Natural killer cell treated with Interleukin-12 subunit alpha and Interleukin-12 subunit beta and Interleukin-15 and Interleukin-18, amount 100 ng/mL, for 72 hours (primary cell): ENCODE data around the gene COL15A1. TPM values are rescaled to one million over a fixed set of nuclear protein-coding genes. Genes with fewer than 3 reads are reported as not detected.
A peak's percentile ranks its signal among the peaks of the same experiment; 100 is the strongest.

Experiments
- ATAC-seq, 2 donors: fragments of 150-1000 bp; cut with Tn5 transposase in 1 of 2; sonication (Bioruptor Pico), chemical (Tn5 transposase) in 1 of 2; 2 replicates each; pipeline ENCODE4 v1.10.0; 2021
- DNase-seq: peaks from one replicate; pipeline ENCODE4 v3.0.0; 2022; ENCODE audit warnings: low spot score
- H3K27ac Mint-ChIP-seq, 2 donors: 1 replicate in 1 of 2; 2 replicates in 1 of 2; pipeline ENCODE4 v1.8.0; 2022; ENCODE audit warnings: mixed read lengths in 2 of 2, mild to moderate bottlenecking in 1 of 2, moderate library complexity in 1 of 2
- H3K27me3 Mint-ChIP-seq, 2 donors: 1 replicate in 1 of 2; 2 replicates in 1 of 2; pipeline ENCODE4 v1.8.0; 2022; ENCODE audit warnings: mixed read lengths in 2 of 2
- H3K36me3 Mint-ChIP-seq: one replicate; pipeline ENCODE4 v1.8.0; 2022; ENCODE audit warnings: mixed read lengths
- H3K4me1 Mint-ChIP-seq, 2 donors: 1 replicate in 1 of 2; 2 replicates in 1 of 2; pipeline ENCODE4 v1.8.0; 2022; ENCODE audit warnings: low read depth in 2 of 2, mixed read lengths in 2 of 2, mild to moderate bottlenecking in 1 of 2
- H3K4me3 Mint-ChIP-seq: one replicate; pipeline ENCODE4 v1.8.0; 2022; ENCODE audit warnings: mixed read lengths
- H3K9me3 Mint-ChIP-seq: 2 replicates; pipeline ENCODE4 v1.8.0; 2022; ENCODE audit warnings: mixed read lengths
- total RNA-seq, 2 donors: library from RNA; stranded (reverse); gene quantifications; one replicate each; pipeline ENCODE4 v1.2.3, GENCODE V29; 2022

Gene COL15A1
- total RNA-seq, 2 donors from 2014 or later, result 0.14 to 0.47 TPM

GRCh38 chr9:98942906-98943681 is 613 bp upstream of the COL15A1 start:
- Mint-ChIP-seq H3K9me3 (no peaks in the 10 kb centered on the region), H3K4me3 (no peak overlapping the region), H3K27ac (no peak overlapping the region), H3K36me3 (no peaks in the 10 kb centered on the region), H3K27me3 (peaks cover 45 to 51% of the 10 kb centered on the region in 2 donors), H3K4me1 (no peaks in the 10 kb centered on the region)
- DNase-seq (no peak), ATAC-seq (no peak)

- Mint-ChIP-seq H3K9me3 (no peaks in the 10 kb centered on the region), H3K36me3 (no peaks in the 10 kb centered on the region), H3K27me3 (peaks cover 40 to 45% of the 10 kb centered on the region in 2 donors), H3K4me1 (no peaks in the 10 kb centered on the region), H3K4me3 (no peak overlapping the region), H3K27ac (no peak overlapping the region)
- DNase-seq (no peak), ATAC-seq (no peak)
Measured at GRCh38 chr9:98944057-98944733, 488 bp downstream of the COL15A1 start.

- no peaks in the 10 kb centered on the region for H3K4me1 Mint-ChIP-seq
- H3K27ac Mint-ChIP-seq, result no peak overlapping the region
- ATAC-seq (no peak), DNase-seq (no peak)
- peaks cover 41 to 46% of the 10 kb centered on the region in 2 donors for H3K27me3 Mint-ChIP-seq
- H3K4me3 Mint-ChIP-seq, result no peak overlapping the region
- no peaks in the 10 kb centered on the region for H3K9me3 Mint-ChIP-seq
- no peaks in the 10 kb centered on the region for H3K36me3 Mint-ChIP-seq
Measured at GRCh38 chr9:98944734-98945074, 997 bp downstream of the COL15A1 start.

- Mint-ChIP-seq H3K27ac (no peak overlapping the region), H3K27me3 (peaks cover 30 to 44% of the 10 kb centered on the region in 2 donors), H3K4me3 (no peak overlapping the region), H3K4me1 (no peaks in the 10 kb centered on the region), H3K36me3 (no peaks in the 10 kb centered on the region), H3K9me3 (no peaks in the 10 kb centered on the region)
- no peak for ATAC-seq
- no peak for DNase-seq
Measured at GRCh38 chr9:98949565-98949964, 5.9 kb downstream of the COL15A1 start.

- no peak overlapping the region for H3K27ac Mint-ChIP-seq
- no peaks in the 10 kb centered on the region for H3K9me3 Mint-ChIP-seq
- H3K36me3 Mint-ChIP-seq, result no peaks in the 10 kb centered on the region
- H3K4me3 Mint-ChIP-seq, result no peak overlapping the region
- H3K27me3 Mint-ChIP-seq, result peaks cover 23 to 37% of the 10 kb centered on the region in 2 donors
- H3K4me1 Mint-ChIP-seq, result no peaks in the 10 kb centered on the region
- ATAC-seq (no peak), DNase-seq (no peak)
Measured at GRCh38 chr9:98950262-98950661, 6.6 kb downstream of the COL15A1 start.

- H3K9me3 Mint-ChIP-seq, result no peaks in the 10 kb centered on the region
- peaks cover 18 to 37% of the 10 kb centered on the region in 2 donors for H3K27me3 Mint-ChIP-seq
- no peak overlapping the region for H3K27ac Mint-ChIP-seq
- ATAC-seq, result no peak
- H3K4me1 Mint-ChIP-seq, result no peaks in the 10 kb centered on the region
- H3K4me3 Mint-ChIP-seq, result no peak overlapping the region
- DNase-seq, result no peak
- H3K36me3 Mint-ChIP-seq, result no peaks in the 10 kb centered on the region
Measured at GRCh38 chr9:98951967-98952366, 8.3 kb downstream of the COL15A1 start.

- DNase-seq (no peak), ATAC-seq (no peak)
- no peaks in the 10 kb centered on the region for H3K4me1 Mint-ChIP-seq
- H3K36me3 Mint-ChIP-seq, result no peaks in the 10 kb centered on the region
- no peak overlapping the region for H3K4me3 Mint-ChIP-seq
- H3K27me3 Mint-ChIP-seq, result peaks cover 15 to 37% of the 10 kb centered on the region in 2 donors
- no peak overlapping the region for H3K27ac Mint-ChIP-seq
- H3K9me3 Mint-ChIP-seq, result no peaks in the 10 kb centered on the region
Measured at GRCh38 chr9:98953581-98954243, 10.0 kb downstream of the COL15A1 start.

GRCh38 chr9:98954244-98954610 is 10.5 kb downstream of the COL15A1 start:
- no peak for ATAC-seq
- no peak for DNase-seq
- H3K27me3 Mint-ChIP-seq, result peaks cover 15 to 33% of the 10 kb centered on the region in 2 donors
- H3K9me3 Mint-ChIP-seq, result no peaks in the 10 kb centered on the region
- no peaks in the 10 kb centered on the region for H3K36me3 Mint-ChIP-seq
- no peak overlapping the region for H3K4me3 Mint-ChIP-seq
- no peak overlapping the region for H3K27ac Mint-ChIP-seq
- no peaks in the 10 kb centered on the region for H3K4me1 Mint-ChIP-seq

GRCh38 chr9:98955259-98955658 is 11.6 kb downstream of the COL15A1 start:
- H3K27ac Mint-ChIP-seq, result no peak overlapping the region
- DNase-seq (no peak), ATAC-seq (no peak)
- H3K9me3 Mint-ChIP-seq, result no peaks in the 10 kb centered on the region
- H3K27me3 Mint-ChIP-seq, result peaks cover 18 to 33% of the 10 kb centered on the region in 2 donors
- H3K4me1 Mint-ChIP-seq, result no peaks in the 10 kb centered on the region
- no peaks in the 10 kb centered on the region for H3K36me3 Mint-ChIP-seq
- H3K4me3 Mint-ChIP-seq, result no peak overlapping the region

- ATAC-seq (peak in 1 of 2 donors; percentile 32), DNase-seq (no peak)
- Mint-ChIP-seq H3K9me3 (no peaks in the 10 kb centered on the region), H3K27me3 (peaks cover 19 to 31% of the 10 kb centered on the region in 2 donors), H3K36me3 (no peaks in the 10 kb centered on the region), H3K4me1 (no peaks in the 10 kb centered on the region), H3K4me3 (no peak overlapping the region), H3K27ac (no peak overlapping the region)
Measured at GRCh38 chr9:98957826-98958225, 14.1 kb downstream of the COL15A1 start.

GRCh38 chr9:98958271-98958984 is 14.7 kb downstream of the COL15A1 start:
- no peak overlapping the region for H3K4me3 Mint-ChIP-seq

GRCh38 chr9:98960409-98960808 is 16.7 kb downstream of the COL15A1 start:
- H3K4me1 Mint-ChIP-seq, result no peaks in the 10 kb centered on the region
- H3K27ac Mint-ChIP-seq, result no peak overlapping the region
- DNase-seq (no peak), ATAC-seq (no peak)
- peaks cover 16 to 18% of the 10 kb centered on the region in 2 donors for H3K27me3 Mint-ChIP-seq
- no peaks in the 10 kb centered on the region for H3K9me3 Mint-ChIP-seq
- no peak overlapping the region for H3K4me3 Mint-ChIP-seq
- H3K36me3 Mint-ChIP-seq, result no peaks in the 10 kb centered on the region

More at GRCh38 chr9:98958271-98958984, 14.7 kb downstream of the COL15A1 start:
- H3K9me3 Mint-ChIP-seq, result no peaks in the 10 kb centered on the region
- peaks cover 16 to 25% of the 10 kb centered on the region in 2 donors for H3K27me3 Mint-ChIP-seq
- H3K36me3 Mint-ChIP-seq, result no peaks in the 10 kb centered on the region
- H3K4me1 Mint-ChIP-seq, result no peaks in the 10 kb centered on the region
- no peak overlapping the region for H3K27ac Mint-ChIP-seq
- DNase-seq (no peak), ATAC-seq (no peak)

GRCh38 chr9:98961513-98962180 is 17.9 kb downstream of the COL15A1 start:
- no peak for DNase-seq
- Mint-ChIP-seq H3K4me3 (no peak overlapping the region), H3K27me3 (peaks cover 16 to 18% of the 10 kb centered on the region in 2 donors), H3K4me1 (no peaks in the 10 kb centered on the region), H3K36me3 (no peaks in the 10 kb centered on the region), H3K9me3 (no peaks in the 10 kb centered on the region), H3K27ac (no peak overlapping the region)
- ATAC-seq, result no peak
